ENCODE results near the gene SH3GLB1. TPM values are rescaled to one million over a fixed set of nuclear protein-coding genes. Genes with fewer than 3 reads are reported as not detected.
"Not testable (repeated sequence)": the region's sequence is repeated elsewhere in the genome, so short reads cannot be mapped to it uniquely, and the experiment has no call there.

SH3GLB1 gene
- total RNA-seq, 1 donor from 2014 or later = 48.5 TPM

DNA sequence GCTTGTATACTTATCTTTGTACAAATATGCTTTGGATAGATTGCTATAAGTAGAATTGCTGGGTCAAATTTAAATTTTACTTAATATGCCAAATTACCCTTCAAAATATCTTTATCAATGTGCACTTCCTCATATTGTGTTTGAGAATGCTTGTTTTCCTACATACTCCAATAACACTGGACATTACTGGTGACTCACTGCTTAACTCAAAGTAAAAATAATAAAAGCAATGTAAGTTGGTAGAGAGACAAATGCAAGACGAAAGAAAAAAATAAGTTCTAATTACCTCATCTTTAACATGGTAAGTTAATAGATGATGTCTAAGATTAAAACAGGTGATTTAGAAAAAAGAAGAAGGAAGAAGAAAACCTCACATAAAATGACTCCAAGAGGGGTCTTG is 7.9 kb upstream of the SH3GLB1 start:
- no peaks in the 10 kb centered on the region for H3K9me3 Mint-ChIP-seq (ENCODE audit: low read depth)
- H3K27ac Mint-ChIP-seq = no peak overlapping the region
- TF ChIP-seq, protein P1, sequence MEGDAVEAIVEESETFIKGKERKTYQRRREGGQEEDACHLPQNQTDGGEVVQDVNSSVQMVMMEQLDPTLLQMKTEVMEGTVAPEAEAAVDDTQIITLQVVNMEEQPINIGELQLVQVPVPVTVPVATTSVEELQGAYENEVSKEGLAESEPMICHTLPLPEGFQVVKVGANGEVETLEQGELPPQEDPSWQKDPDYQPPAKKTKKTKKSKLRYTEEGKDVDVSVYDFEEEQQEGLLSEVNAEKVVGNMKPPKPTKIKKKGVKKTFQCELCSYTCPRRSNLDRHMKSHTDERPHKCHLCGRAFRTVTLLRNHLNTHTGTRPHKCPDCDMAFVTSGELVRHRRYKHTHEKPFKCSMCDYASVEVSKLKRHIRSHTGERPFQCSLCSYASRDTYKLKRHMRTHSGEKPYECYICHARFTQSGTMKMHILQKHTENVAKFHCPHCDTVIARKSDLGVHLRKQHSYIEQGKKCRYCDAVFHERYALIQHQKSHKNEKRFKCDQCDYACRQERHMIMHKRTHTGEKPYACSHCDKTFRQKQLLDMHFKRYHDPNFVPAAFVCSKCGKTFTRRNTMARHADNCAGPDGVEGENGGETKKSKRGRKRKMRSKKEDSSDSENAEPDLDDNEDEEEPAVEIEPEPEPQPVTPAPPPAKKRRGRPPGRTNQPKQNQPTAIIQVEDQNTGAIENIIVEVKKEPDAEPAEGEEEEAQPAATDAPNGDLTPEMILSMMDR (IDR thresholded peaks at IDR 0.05; ENCODE audit: unreplicated experiment) = no peak

DNA sequence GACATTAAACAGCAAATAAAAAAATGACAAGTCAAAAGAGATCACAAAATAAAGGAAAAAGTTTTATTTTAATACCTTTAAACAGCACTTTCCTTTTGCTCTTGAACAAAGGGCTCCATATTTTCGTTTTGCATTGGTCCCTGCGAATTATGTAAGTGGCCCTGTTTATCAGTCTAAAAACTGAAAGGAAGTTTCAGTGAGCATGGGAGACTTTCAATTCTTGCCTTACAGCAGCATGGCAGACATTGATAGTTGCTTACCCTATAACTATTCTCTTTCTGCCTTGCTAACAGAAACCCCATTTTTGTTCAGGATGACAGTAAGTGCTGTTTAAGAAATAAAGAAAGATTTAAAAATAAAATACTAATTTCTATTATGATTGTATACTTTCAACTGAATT is 5.2 kb upstream of the SH3GLB1 start:
- Mint-ChIP-seq H3K36me3 (ENCODE audit: insufficient read depth) (no peaks in the 10 kb centered on the region), H3K4me3 (ENCODE audit: low read depth) (no peak overlapping the region), H3K9me3 (ENCODE audit: low read depth) (no peaks in the 10 kb centered on the region), H3K27ac (no peak overlapping the region), H3K4me1 (ENCODE audit: low read depth) (peaks cover 8% of the 10 kb centered on the region), H3K27me3 (peaks cover 3% of the 10 kb centered on the region)
- TF ChIP-seq, protein P1 (IDR thresholded peaks at IDR 0.05; ENCODE audit: unreplicated experiment) = no peak
- DNase-seq (ENCODE audit: low spot score, unreplicated experiment) = no peak

More for the DNA sequence above, 7.9 kb upstream of the SH3GLB1 start:
- no peaks in the 10 kb centered on the region for H3K27me3 Mint-ChIP-seq
- no peak overlapping the region for H3K4me3 Mint-ChIP-seq (ENCODE audit: low read depth)
- peaks cover 4% of the 10 kb centered on the region for H3K4me1 Mint-ChIP-seq (ENCODE audit: low read depth)
- H3K36me3 Mint-ChIP-seq (ENCODE audit: insufficient read depth) = no peaks in the 10 kb centered on the region
- no peak for DNase-seq (ENCODE audit: low spot score, unreplicated experiment)

DNA sequence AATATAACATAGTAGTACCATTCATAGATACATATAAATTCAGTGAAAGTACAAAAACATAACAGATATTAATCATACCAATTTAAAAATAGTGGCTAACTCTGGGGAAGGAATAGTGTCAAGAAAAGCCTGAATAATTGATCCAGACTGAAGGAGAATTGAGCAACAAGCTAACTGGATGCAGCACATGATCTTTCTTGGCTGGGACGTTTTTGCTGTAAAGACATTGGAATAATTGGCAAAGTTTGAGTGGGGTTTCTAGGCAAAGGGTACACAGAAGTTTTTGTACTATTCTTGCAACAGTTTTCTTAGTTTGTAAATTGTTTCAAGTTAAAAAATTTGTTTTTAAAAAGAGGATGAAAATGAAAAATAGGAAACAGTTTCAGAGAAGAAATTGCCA is 2.6 kb upstream of the SH3GLB1 start:
- H3K4me1 Mint-ChIP-seq (ENCODE audit: low read depth) = peaks cover 14% of the 10 kb centered on the region
- no peak overlapping the region for H3K27ac Mint-ChIP-seq
- no peak for DNase-seq (ENCODE audit: low spot score, unreplicated experiment)
- no peaks in the 10 kb centered on the region for H3K9me3 Mint-ChIP-seq (ENCODE audit: low read depth)
- H3K36me3 Mint-ChIP-seq (ENCODE audit: insufficient read depth) = no peaks in the 10 kb centered on the region
- peaks cover 3% of the 10 kb centered on the region for H3K27me3 Mint-ChIP-seq
- no peak overlapping the region for H3K4me3 Mint-ChIP-seq (ENCODE audit: low read depth)
- TF ChIP-seq, protein P1 (IDR thresholded peaks at IDR 0.05; ENCODE audit: unreplicated experiment) = no peak

DNA sequence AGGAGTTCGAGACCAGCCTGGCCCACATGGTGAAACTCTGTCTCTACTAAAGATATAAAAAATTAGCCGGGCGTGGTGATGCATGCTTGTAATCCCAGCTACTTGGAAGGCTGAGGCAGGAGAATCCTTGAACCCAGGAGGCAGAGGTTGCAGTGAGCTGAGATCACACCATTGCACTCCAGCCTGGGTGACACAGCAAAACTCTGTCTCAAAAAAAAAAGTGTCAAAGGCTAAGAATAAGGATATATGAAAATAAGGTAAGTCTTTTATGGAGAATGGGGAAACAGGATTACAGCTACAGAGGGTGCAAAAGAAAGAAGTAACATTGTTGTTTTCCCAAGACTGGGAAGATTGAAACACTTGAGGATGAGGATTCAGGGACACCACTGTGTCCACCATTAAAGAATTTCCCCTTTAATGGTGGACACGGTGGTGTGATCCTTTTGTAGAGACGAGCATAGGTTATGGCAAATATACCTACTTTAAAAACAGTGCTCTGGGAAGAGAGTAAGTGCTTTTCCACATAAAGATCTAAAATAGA is 1.4 kb upstream of the SH3GLB1 start:
- H3K27ac Mint-ChIP-seq; DNase-seq (ENCODE audit: low spot score, unreplicated experiment); H3K27me3 Mint-ChIP-seq; H3K36me3 Mint-ChIP-seq (ENCODE audit: insufficient read depth); H3K9me3 Mint-ChIP-seq (ENCODE audit: low read depth): not testable (repeated sequence)
- Mint-ChIP-seq H3K4me3 (ENCODE audit: low read depth) (peak overlapping the region; percentile 93), H3K4me1 (ENCODE audit: low read depth) (peaks cover 19% of the 10 kb centered on the region)

DNA sequence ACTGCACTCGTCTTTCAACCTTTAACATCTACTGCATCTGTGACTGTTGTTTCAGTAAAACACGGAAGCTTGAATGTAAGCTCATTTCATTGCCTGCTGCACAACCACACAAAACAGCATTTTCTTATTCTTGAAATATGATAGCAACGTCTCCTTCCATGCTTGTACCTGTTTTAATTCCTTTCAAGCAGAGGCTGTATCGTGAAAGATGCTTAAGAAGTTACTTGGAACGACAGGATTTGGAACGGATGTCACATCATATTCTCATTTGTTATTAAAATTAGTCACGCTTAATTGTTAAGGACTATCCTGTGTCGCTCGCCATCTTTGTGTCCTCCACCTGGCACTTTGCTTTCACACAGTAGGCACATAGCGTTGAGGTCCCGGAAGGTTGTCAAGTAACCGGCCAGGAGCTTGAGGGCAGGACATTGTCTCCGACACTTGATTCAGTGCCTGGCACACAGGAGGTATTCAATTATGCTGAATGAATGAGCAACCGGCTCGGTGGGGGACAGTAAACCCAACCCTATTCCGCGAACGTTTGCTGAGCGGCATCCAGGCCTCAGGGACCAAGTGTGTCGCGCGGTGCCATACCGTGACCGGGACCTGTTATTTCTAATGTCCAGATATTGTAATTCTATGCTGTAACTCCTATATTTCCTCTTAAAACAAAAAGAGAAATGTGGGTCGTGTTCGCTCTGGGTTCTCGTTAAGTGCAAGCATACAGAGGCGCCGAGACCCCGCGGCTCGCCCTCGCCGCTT is 499 bp upstream of the SH3GLB1 start:
- H3K9me3 Mint-ChIP-seq (ENCODE audit: low read depth) = no peaks in the 10 kb centered on the region
- TF ChIP-seq, protein P1 (IDR thresholded peaks at IDR 0.05; ENCODE audit: unreplicated experiment) = no peak
- H3K27me3 Mint-ChIP-seq = peaks cover 3% of the 10 kb centered on the region
- no peak for DNase-seq (ENCODE audit: low spot score, unreplicated experiment)
- peaks cover 3% of the 10 kb centered on the region for H3K36me3 Mint-ChIP-seq (ENCODE audit: insufficient read depth)
- peak overlapping the region; percentile 93 for H3K27ac Mint-ChIP-seq
- peaks cover 19% of the 10 kb centered on the region for H3K4me1 Mint-ChIP-seq (ENCODE audit: low read depth)
- H3K4me3 Mint-ChIP-seq (ENCODE audit: low read depth) = peak overlapping the region; percentile 93
